A673 (cell line): ENCODE measurements around the gene LPP. TPM values are rescaled to one million over a fixed set of nuclear protein-coding genes. Genes with fewer than 3 reads are reported as not detected.

ENCODE experiments used
- BruUV-seq: library from RNA; stranded (reverse); fragments of 400-500 nt; replicated peaks from 2 replicates; lab custom pipeline; 2021; lab: Mats Ljungman, UMichigan
- CTCF ChIA-PET: fragments of 300-600 bp; sonication (Branson Sonifier 250); formaldehyde crosslinking; loops from one replicate; lab custom pipeline; 2022; ENCODE audit warnings: antibody characterized with exemption; lab: Charles Lee
- POLR2A ChIA-PET: fragments of 300-600 bp; sonication (Branson Sonifier 250); formaldehyde crosslinking; loops from one replicate; lab custom pipeline; 2022; ENCODE audit warnings: antibody characterized with exemption; ENCODE audit not compliant: low non-redundant PET; lab: Charles Lee
- DNase-seq: peaks from one replicate; pipeline ENCODE4 v3.0.0-alpha.2; 2015; ENCODE audit warnings: low spot score
- H3K27ac ChIP-seq: fragments of 200-600 bp; sonication (generic); 2 replicates; pipeline ENCODE4 v1.5.1; 2016; ENCODE audit warnings: mixed run types, low read depth, mild to moderate bottlenecking, mixed read lengths, antibody characterized with exemption, low read length; ENCODE audit not compliant: poor library complexity, severe bottlenecking
- H3K27me3 ChIP-seq: fragments of 200-600 bp; sonication (generic); replicated peaks from 2 replicates; pipeline ENCODE4 v1.6.1; 2017; ENCODE audit warnings: mixed run types, low read depth, mild to moderate bottlenecking, mixed read lengths, antibody characterized with exemption, low read length; ENCODE audit not compliant: insufficient read depth, poor library complexity
- H3K36me3 ChIP-seq: fragments of 200-600 bp; sonication (generic); 2 replicates; pipeline ENCODE4 v1.6.1; 2016; ENCODE audit warnings: mixed run types, mild to moderate bottlenecking, mixed read lengths, antibody characterized with exemption, low read length; ENCODE audit not compliant: insufficient read depth, poor library complexity, severe bottlenecking
- H3K4me1 ChIP-seq: fragments of 200-600 bp; sonication (generic); 2 replicates; pipeline ENCODE4 v1.6.1; 2017; ENCODE audit warnings: mixed run types, mild to moderate bottlenecking, mixed read lengths, antibody characterized with exemption, low read length; ENCODE audit not compliant: insufficient read depth, poor library complexity, severe bottlenecking
- H3K4me3 ChIP-seq: fragments of 200-600 bp; sonication (generic); 2 replicates; pipeline ENCODE4 v1.5.1; 2016; ENCODE audit warnings: low read depth, mixed run types, mild to moderate bottlenecking, mixed read lengths, low read length; ENCODE audit not compliant: poor library complexity, severe bottlenecking
- H3K9me3 ChIP-seq: fragments of 200-600 bp; sonication (generic); 2 replicates; pipeline ENCODE4 v1.6.1; 2016; ENCODE audit warnings: mixed run types, low read depth, mild to moderate bottlenecking, mixed read lengths, antibody characterized with exemption, low read length; ENCODE audit not compliant: poor library complexity, severe bottlenecking
- EZH2 ChIP-seq: fragments of 200-600 bp; sonication (generic); IDR thresholded peaks from 2 replicates; pipeline ENCODE4 v1.6.1; 2017; ENCODE audit warnings: borderline replicate concordance, low read depth, mild to moderate bottlenecking, mixed read lengths, antibody characterized with exemption, low read length; ENCODE audit not compliant: poor library complexity, severe bottlenecking
- intact Hi-C: fragments of 100-400 bp; cut with micrococcal nuclease; formaldehyde crosslinking; loops from one replicate; pipeline ENCODE4 v1.10.0; 2022; ENCODE audit not compliant: unreplicated experiment
- microRNA-seq: library from miRNA; unstranded; fragments of <30 nt; microRNA quantifications from one replicate; pipeline ENCODE4 v1.2.0, GENCODE V29; 2021
- total RNA-seq: library from RNA; stranded (reverse); gene quantifications from 2 replicates; pipeline ENCODE4 v1.2.3, GENCODE V29; 2021
- TF ChIP-seq, protein P1 (sequence below): fragments of 300-800, 200-600 bp; sonication (generic); conservative IDR thresholded peaks from 2 replicates; pipeline ENCODE4 v1.5.1; 2017; ENCODE audit warnings: low read depth, mild to moderate bottlenecking, antibody characterized with exemption, low read length, moderate library complexity, mixed read lengths

The LPP gene
- total RNA-seq, 1 experiment from 2014 or later = 39.7 TPM

DNA sequence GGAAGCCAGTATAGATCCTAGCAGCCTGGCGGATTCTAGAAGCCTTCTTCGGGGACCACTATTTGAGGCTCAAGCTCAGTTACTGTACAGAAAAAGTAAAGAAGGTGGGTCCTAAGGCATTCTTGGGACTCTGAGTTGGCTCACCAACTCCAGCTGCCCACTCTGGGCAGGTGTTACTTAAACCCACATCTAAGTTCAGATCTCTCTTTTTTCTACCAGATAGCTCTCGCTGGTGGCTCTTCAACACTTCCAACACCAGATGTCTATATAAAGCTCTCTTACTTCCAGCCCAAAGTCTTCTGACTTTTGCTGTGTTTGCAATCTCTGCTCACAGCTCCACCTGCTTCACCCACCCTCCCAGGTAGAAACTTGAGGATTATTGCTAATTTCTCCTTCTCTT is 785.0 kb downstream of the LPP start:
- no peaks in the 10 kb centered on the region for H3K27me3 ChIP-seq
- ChIA-PET CTCF (no interaction called here), POLR2A (no interaction called here)
- DNase-seq = no peak
- H3K4me1 ChIP-seq = no peaks in the 10 kb centered on the region
- intact Hi-C loops = no loop called here
- no peak overlapping the region for H3K27ac ChIP-seq
- no peak overlapping the region for H3K4me3 ChIP-seq
- no TSS peak for BruUV-seq
- TF ChIP-seq EZH2 = no peak
- TF ChIP-seq, protein P1, sequence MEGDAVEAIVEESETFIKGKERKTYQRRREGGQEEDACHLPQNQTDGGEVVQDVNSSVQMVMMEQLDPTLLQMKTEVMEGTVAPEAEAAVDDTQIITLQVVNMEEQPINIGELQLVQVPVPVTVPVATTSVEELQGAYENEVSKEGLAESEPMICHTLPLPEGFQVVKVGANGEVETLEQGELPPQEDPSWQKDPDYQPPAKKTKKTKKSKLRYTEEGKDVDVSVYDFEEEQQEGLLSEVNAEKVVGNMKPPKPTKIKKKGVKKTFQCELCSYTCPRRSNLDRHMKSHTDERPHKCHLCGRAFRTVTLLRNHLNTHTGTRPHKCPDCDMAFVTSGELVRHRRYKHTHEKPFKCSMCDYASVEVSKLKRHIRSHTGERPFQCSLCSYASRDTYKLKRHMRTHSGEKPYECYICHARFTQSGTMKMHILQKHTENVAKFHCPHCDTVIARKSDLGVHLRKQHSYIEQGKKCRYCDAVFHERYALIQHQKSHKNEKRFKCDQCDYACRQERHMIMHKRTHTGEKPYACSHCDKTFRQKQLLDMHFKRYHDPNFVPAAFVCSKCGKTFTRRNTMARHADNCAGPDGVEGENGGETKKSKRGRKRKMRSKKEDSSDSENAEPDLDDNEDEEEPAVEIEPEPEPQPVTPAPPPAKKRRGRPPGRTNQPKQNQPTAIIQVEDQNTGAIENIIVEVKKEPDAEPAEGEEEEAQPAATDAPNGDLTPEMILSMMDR = no peak
- no peaks in the 10 kb centered on the region for H3K36me3 ChIP-seq
- no peaks in the 10 kb centered on the region for H3K9me3 ChIP-seq

DNA sequence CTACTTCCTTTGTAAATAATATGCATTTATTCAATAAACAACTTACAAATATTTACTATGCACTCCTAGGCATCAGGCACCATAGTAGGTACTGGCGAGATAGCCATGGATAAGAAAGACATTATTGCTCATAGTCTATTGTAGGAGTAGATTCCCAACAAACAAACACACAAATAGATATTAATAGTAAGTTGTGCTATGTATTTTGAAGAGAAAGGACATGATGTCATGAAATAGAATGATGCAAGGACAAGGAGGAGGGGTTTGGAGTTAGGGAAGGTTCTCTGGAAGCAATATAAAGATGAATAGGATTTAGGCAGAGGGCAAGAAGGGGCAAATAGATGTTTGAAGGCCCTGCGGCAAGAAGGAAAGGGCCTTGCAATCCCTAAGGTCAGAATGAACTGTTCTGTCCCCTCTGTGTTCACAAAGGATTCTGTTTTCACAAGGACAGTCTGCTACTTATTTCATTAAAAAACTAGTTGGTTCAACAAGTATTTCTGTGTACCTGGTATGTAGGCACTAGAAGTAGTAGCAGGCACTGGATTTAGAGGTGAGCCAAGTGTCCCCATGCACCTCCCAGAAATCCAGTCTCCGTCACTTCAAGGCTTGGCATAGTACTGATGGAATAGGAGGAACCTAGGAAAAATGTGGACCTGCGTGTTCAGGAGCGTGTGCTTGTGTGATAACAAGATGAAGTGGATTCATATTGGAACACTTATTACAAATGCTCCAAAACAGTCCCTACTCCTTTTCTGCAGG is 786.0 kb downstream of the LPP start:
- no TSS peak for BruUV-seq
- H3K27ac ChIP-seq = no peak overlapping the region
- ChIA-PET CTCF (no interaction called here), POLR2A (no interaction called here)
- no peak for DNase-seq
- no peaks in the 10 kb centered on the region for H3K36me3 ChIP-seq
- TF ChIP-seq, protein P1 = no peak
- no peak for TF ChIP-seq EZH2
- H3K27me3 ChIP-seq = no peaks in the 10 kb centered on the region
- intact Hi-C loops = no loop called here
- H3K4me3 ChIP-seq = no peak overlapping the region
- no peaks in the 10 kb centered on the region for H3K9me3 ChIP-seq
- no peaks in the 10 kb centered on the region for H3K4me1 ChIP-seq

Small RNAs within 50 kb of the gene (microRNA-seq; reads per million reads assigned to microRNA genes)
- 5,926 reads per million, percentile 93 among the genes with 10 or more reads in this experiment for gene MIR28
